ENCODE results near the gene TTC14. TPM values are rescaled to one million over a fixed set of nuclear protein-coding genes. Genes with fewer than 3 reads are reported as not detected.

TTC14 gene
- total RNA-seq, 1 donor from 2014 or later = 64.6 TPM

GRCh38 chr3:180630371-180630770, 28.4 kb downstream of the TTC14 start:
- no peak overlapping the region for H3K4me3 Mint-ChIP-seq (ENCODE audit: unreplicated experiment)
- no peak overlapping the region for H3K27ac Mint-ChIP-seq (ENCODE audit: unreplicated experiment)
- no peaks in the 10 kb centered on the region for H3K9me3 Mint-ChIP-seq (ENCODE audit: unreplicated experiment)
- H3K36me3 Mint-ChIP-seq (ENCODE audit: unreplicated experiment) = no peaks in the 10 kb centered on the region
- no peak for DNase-seq
- no peaks in the 10 kb centered on the region for H3K4me1 Mint-ChIP-seq (ENCODE audit: low read depth, unreplicated experiment)
- peaks cover 3% of the 10 kb centered on the region for H3K27me3 Mint-ChIP-seq (ENCODE audit: unreplicated experiment)
- no peak for TF ChIP-seq CTCF (IDR thresholded peaks at IDR 0.05; ENCODE audit: partially characterized antibody, unreplicated experiment)

- no peaks in the 10 kb centered on the region for H3K9me3 Mint-ChIP-seq (ENCODE audit: unreplicated experiment)
- no peaks in the 10 kb centered on the region for H3K36me3 Mint-ChIP-seq (ENCODE audit: unreplicated experiment)
- H3K4me1 Mint-ChIP-seq (ENCODE audit: low read depth, unreplicated experiment) = no peaks in the 10 kb centered on the region
- no peak overlapping the region for H3K4me3 Mint-ChIP-seq (ENCODE audit: unreplicated experiment)
- peaks cover 3% of the 10 kb centered on the region for H3K27me3 Mint-ChIP-seq (ENCODE audit: unreplicated experiment)
- DNase-seq = no peak
- no peak for TF ChIP-seq CTCF (IDR thresholded peaks at IDR 0.05; ENCODE audit: partially characterized antibody, unreplicated experiment)
- no peak overlapping the region for H3K27ac Mint-ChIP-seq (ENCODE audit: unreplicated experiment)
Measured at GRCh38 chr3:180631317-180631716, 29.4 kb downstream of the TTC14 start.

- Mint-ChIP-seq H3K9me3 (ENCODE audit: unreplicated experiment) (no peaks in the 10 kb centered on the region), H3K4me1 (ENCODE audit: low read depth, unreplicated experiment) (no peaks in the 10 kb centered on the region), H3K36me3 (ENCODE audit: unreplicated experiment) (no peaks in the 10 kb centered on the region), H3K27ac (ENCODE audit: unreplicated experiment) (no peak overlapping the region), H3K4me3 (ENCODE audit: unreplicated experiment) (no peak overlapping the region), H3K27me3 (ENCODE audit: unreplicated experiment) (peaks cover 3% of the 10 kb centered on the region)
- no peak for DNase-seq
- TF ChIP-seq CTCF (IDR thresholded peaks at IDR 0.05; ENCODE audit: partially characterized antibody, unreplicated experiment) = no peak
Measured at GRCh38 chr3:180633722-180634121, 31.8 kb downstream of the TTC14 start.

GRCh38 chr3:180640987-180641386, 39.0 kb downstream of the TTC14 start:
- H3K9me3 Mint-ChIP-seq (ENCODE audit: unreplicated experiment) = no peaks in the 10 kb centered on the region
- no peak for TF ChIP-seq CTCF (IDR thresholded peaks at IDR 0.05; ENCODE audit: partially characterized antibody, unreplicated experiment)
- no peaks in the 10 kb centered on the region for H3K4me1 Mint-ChIP-seq (ENCODE audit: low read depth, unreplicated experiment)
- DNase-seq = no peak
- no peak overlapping the region for H3K27ac Mint-ChIP-seq (ENCODE audit: unreplicated experiment)
- H3K36me3 Mint-ChIP-seq (ENCODE audit: unreplicated experiment) = no peaks in the 10 kb centered on the region
- no peaks in the 10 kb centered on the region for H3K27me3 Mint-ChIP-seq (ENCODE audit: unreplicated experiment)
- no peak overlapping the region for H3K4me3 Mint-ChIP-seq (ENCODE audit: unreplicated experiment)

GRCh38 chr3:180646187-180646790, 44.3 kb downstream of the TTC14 start:
- TF ChIP-seq CTCF (IDR thresholded peaks at IDR 0.05; ENCODE audit: partially characterized antibody, unreplicated experiment) = peak; percentile 67
- Mint-ChIP-seq H3K27ac (ENCODE audit: unreplicated experiment) (no peak overlapping the region), H3K4me1 (ENCODE audit: low read depth, unreplicated experiment) (no peaks in the 10 kb centered on the region), H3K9me3 (ENCODE audit: unreplicated experiment) (no peaks in the 10 kb centered on the region), H3K27me3 (ENCODE audit: unreplicated experiment) (no peaks in the 10 kb centered on the region), H3K4me3 (ENCODE audit: unreplicated experiment) (no peak overlapping the region), H3K36me3 (ENCODE audit: unreplicated experiment) (no peaks in the 10 kb centered on the region)
- DNase-seq = no peak

Measured in glutamatergic neuron (in vitro differentiated cells).